ENCODE results near the gene CERKL. TPM values are rescaled to one million over a fixed set of nuclear protein-coding genes. Genes with fewer than 3 reads are reported as not detected.

The CERKL gene
- total RNA-seq, 2 donors from 2014 or later = 0.52 to 0.66 TPM

GRCh38 chr2:181628590-181629585, 28.0 kb downstream of the CERKL start:
- intact Hi-C loops (cut with DNase I) = no loop called here
- no peaks in the 10 kb centered on the region for H3K36me3 ChIP-seq (replicated peaks in 1 of 2; ENCODE audit: insufficient read depth in 1 of 2, low read depth in 2 of 2)
- WGBS, 2 donors = 75 to 84% methylated on average over 3 of the region's 3 CpGs

GRCh38 chr2:181627545-181627944, 29.4 kb downstream of the CERKL start:
- Histone ChIP-seq H3K36me3 (replicated peaks in 1 of 2; ENCODE audit: insufficient read depth in 1 of 2, low read depth in 2 of 2) (no peaks in the 10 kb centered on the region), H3K9me3 (no peaks in the 10 kb centered on the region), H3K27me3 (no peaks in the 10 kb centered on the region), H3K27ac (no peak overlapping the region), H3K4me3 (no peak overlapping the region), H3K4me1 (no peaks in the 10 kb centered on the region)
- intact Hi-C loops (cut with DNase I) = no loop called here
- DNase-seq (no peak), ATAC-seq (no peak)
- 65 to 82% methylated on average over 3 of the region's 3 CpGs for WGBS, 2 donors
- TF ChIP-seq CTCF (IDR thresholded peaks at IDR 0.05) (no peak), POLR2A (IDR thresholded peaks at IDR 0.05) (no peak)

More at GRCh38 chr2:181628590-181629585, 28.0 kb downstream of the CERKL start:
- no peak for DNase-seq
- Histone ChIP-seq H3K4me1 (no peaks in the 10 kb centered on the region), H3K9me3 (no peaks in the 10 kb centered on the region), H3K4me3 (no peak overlapping the region), H3K27me3 (no peaks in the 10 kb centered on the region), H3K27ac (no peak overlapping the region)
- no peak for ATAC-seq
- TF ChIP-seq POLR2A (IDR thresholded peaks at IDR 0.05) (no peak), CTCF (IDR thresholded peaks at IDR 0.05) (no peak)

GRCh38 chr2:181626671-181627070, 30.2 kb downstream of the CERKL start:
- Histone ChIP-seq H3K4me1 (no peaks in the 10 kb centered on the region), H3K27ac (no peak overlapping the region), H3K27me3 (no peaks in the 10 kb centered on the region), H3K36me3 (replicated peaks in 1 of 2; ENCODE audit: insufficient read depth in 1 of 2, low read depth in 2 of 2) (no peaks in the 10 kb centered on the region), H3K4me3 (no peak overlapping the region), H3K9me3 (no peaks in the 10 kb centered on the region)
- intact Hi-C loops (cut with DNase I) = no loop called here
- no peak for ATAC-seq
- DNase-seq = no peak
- TF ChIP-seq POLR2A (IDR thresholded peaks at IDR 0.05) (no peak), CTCF (IDR thresholded peaks at IDR 0.05) (no peak)

GRCh38 chr2:181623159-181623558, 33.7 kb downstream of the CERKL start:
- no peaks in the 10 kb centered on the region for H3K4me1 ChIP-seq
- no peaks in the 10 kb centered on the region for H3K9me3 ChIP-seq
- intact Hi-C loops (cut with DNase I) = no loop called here
- DNase-seq = no peak
- no peak overlapping the region for H3K4me3 ChIP-seq
- no peaks in the 10 kb centered on the region for H3K27me3 ChIP-seq
- H3K36me3 ChIP-seq (replicated peaks in 1 of 2; ENCODE audit: insufficient read depth in 1 of 2, low read depth in 2 of 2) = no peaks in the 10 kb centered on the region
- TF ChIP-seq POLR2A (IDR thresholded peaks at IDR 0.05) = no peak
- no peak overlapping the region for H3K27ac ChIP-seq
- ATAC-seq = no peak

GRCh38 chr2:181621779-181622490, 35.0 kb downstream of the CERKL start:
- WGBS, 2 donors = 87 to 92% methylated on average over 3 of the region's 3 CpGs
- Histone ChIP-seq H3K27me3 (no peaks in the 10 kb centered on the region), H3K36me3 (replicated peaks in 1 of 2; ENCODE audit: insufficient read depth in 1 of 2, low read depth in 2 of 2) (no peaks in the 10 kb centered on the region), H3K4me3 (no peak overlapping the region), H3K9me3 (no peaks in the 10 kb centered on the region), H3K4me1 (no peaks in the 10 kb centered on the region), H3K27ac (no peak overlapping the region)
- TF ChIP-seq POLR2A (IDR thresholded peaks at IDR 0.05) (no peak), CTCF (IDR thresholded peaks at IDR 0.05) (no peak)
- DNase-seq (no peak), ATAC-seq (no peak)
- intact Hi-C loops (cut with DNase I) = no loop called here
